ENCODE measurements around the gene NUTM2E.
"Not testable (repeated sequence)": the region's sequence is repeated elsewhere in the genome, so short reads cannot be mapped to it uniquely, and the experiment has no call there.

The NUTM2E gene, protein sequence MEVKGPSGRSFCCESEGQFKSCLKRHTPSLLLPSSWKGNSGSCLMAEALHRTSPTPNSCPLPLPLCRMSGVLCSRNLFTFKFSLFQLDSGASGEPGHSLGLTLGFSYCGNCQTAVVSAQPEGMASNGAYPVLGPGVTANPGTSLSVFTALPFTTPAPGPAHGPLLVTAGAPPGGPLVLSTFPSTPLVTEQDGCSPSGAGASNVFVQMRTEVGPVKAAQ (N-terminal part only)

GRCh38 chr10:79826496-79827215, at the start of gene NUTM2E:
Gene NUTM2E (plus strand): TSS chr10:79826739. CDS start chr10:79841741, 15,002 bp downstream.
- peak; percentile 72 for DNase-seq

DNA sequence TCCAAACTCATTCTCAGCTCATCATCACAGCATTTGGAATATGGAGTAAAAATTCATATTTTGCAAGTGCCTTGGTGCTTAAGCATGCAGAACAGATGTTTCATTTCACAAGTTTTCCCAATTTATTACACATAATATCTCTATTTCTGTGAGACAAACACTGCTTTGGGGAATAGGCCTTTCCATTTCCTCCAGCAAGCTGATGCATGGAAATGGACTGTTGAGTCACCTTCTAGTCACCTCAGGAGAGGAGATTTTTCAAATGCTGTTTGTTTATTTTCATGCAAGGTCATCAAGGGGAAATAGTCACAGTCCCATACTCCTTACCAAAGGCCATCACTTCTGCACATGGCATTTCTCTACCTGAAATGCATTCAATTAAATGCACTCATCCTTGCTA, 48.5 kb upstream of the NUTM2E start:
- not testable (repeated sequence) for DNase-seq

DNA sequence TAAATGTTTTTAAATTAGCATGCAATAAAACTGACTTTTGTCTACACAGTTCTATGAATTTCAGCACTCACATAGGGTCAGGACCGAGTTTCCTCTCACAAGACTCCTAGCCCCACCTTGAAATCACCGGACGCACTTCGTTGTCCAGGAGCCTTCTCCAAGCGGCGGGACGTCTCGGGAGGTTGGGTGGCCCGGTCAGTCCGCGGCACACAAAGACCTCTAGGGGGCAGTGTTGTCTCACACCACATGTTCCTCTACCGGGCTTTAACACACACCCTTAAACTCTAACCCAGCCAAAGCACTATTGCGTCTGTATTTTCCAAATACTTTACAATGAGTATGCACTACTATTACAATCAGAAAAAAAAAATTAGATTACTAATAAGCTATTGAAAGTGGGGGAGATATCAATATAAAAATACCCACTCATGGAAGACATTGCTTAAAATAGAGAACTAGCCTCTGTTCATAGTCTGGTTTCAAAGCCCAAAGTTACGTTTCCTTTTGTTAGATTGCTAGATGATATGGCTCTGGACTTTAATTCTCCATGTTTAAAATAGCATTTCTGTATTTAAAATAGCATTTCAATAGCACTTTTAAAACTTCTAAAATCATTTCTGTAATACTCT, 47.1 kb upstream of the NUTM2E start:
- peak; percentile 58 for DNase-seq

DNA sequence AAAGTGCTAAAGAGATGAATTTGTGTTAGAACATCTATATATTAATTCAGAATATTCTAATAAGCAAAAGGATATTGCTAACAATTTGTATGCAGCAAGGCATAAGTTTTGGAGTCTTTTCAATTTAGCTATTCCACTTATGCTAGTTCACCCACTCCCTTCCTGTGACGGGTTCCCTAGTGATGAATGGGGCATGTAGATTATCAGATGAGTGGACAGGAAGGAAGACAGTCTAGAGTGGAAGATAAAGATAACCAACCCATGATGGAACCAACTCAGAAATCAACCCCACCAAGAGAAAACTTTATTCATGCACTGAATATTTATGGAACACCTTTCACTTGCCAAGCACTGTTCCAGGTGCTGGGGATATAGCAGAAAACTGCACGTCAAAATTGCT, 46.5 kb upstream of the NUTM2E start:
- not testable (repeated sequence) for DNase-seq

DNA sequence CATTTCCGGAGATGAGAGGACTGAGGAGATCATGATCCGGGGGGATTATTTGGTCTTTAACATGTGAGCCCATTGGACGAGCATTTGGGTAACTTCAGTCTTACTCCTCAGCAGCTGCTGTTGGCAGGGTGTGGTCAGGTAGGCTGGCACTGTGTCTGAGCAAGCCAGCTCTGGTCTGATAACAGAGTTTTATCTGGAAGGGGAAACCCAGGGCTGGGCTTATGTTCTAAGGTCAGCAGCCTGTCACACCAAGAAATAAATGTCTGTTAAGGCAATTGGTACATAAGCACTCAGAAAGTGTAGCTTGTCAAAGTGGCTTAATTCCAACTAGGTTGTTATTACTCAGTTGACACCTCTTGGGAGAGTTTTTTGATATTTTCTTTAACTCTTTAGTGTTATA, 45.0 kb upstream of the NUTM2E start:
- DNase-seq = not testable (repeated sequence)

GRCh38 chr10:79787455-79787952, 39.0 kb upstream of the NUTM2E start:
- DNase-seq = not testable (repeated sequence)

- DNase-seq = not testable (repeated sequence)
Measured at GRCh38 chr10:79789351-79789750, 37.2 kb upstream of the NUTM2E start.

GRCh38 chr10:79791906-79792517, 34.5 kb upstream of the NUTM2E start:
- not testable (repeated sequence) for DNase-seq

DNA sequence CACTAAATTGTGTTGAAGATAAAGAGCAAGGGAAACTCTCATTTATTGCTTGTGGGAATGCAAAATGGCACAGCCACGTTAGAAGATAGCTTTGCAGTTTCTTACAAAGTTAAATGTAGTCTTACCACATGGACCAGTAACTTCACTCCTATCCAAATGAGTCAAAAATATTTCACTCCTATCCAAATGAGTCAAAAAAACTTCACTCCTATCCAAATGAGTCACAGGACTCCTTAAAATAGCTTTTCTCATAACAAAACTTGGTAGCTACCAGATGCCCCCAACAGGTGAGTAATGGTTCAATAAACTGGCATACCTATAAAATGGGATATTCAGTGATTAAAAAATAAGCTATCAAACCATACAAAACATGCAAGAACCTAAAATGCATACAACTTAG, 27.2 kb upstream of the NUTM2E start:
- not testable (repeated sequence) for DNase-seq

GRCh38 chr10:79805857-79806256, 20.7 kb upstream of the NUTM2E start:
- not testable (repeated sequence) for DNase-seq

DNA sequence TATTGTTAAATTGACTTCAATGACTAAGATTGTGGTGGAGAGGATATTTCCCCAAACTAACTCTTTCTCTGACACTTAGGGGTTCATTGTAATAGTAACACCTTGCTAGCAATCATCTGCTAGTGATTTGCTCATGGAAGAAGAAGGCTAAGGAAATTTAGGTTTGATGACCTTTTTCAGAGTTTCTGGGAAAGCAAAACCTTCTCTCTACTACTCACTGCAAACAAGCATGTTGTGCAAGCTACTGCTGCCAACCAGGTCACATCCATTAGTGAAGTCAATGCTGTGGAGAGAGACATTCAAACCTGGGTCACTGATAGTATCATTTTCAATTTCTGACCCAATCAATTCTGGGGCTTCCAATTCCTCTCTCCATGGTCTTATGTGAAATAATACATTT, 14.6 kb upstream of the NUTM2E start:
- not testable (repeated sequence) for DNase-seq

GRCh38 chr10:79816290-79816689, 10.2 kb upstream of the NUTM2E start:
- DNase-seq = not testable (repeated sequence)

DNA sequence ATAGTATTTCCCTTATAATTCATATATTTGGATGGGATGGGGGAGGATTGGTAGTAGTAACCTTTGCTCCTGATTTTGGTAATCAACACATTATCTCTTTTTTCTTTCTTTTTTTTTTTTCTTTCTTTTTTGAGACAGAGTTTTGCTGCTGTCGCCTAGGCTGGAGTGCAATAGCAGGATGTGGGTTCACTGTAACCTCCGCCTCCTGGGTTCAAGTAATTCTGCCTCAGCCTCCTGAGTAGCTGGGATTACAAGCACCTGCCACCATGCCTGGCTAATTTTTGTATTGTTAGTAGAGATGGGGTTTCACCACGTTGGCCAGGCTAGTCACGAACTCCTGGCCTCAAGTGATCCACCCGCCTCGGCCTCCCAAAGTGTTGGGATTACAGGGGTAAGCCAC, 3.2 kb upstream of the NUTM2E start:
- DNase-seq = not testable (repeated sequence)

DNA sequence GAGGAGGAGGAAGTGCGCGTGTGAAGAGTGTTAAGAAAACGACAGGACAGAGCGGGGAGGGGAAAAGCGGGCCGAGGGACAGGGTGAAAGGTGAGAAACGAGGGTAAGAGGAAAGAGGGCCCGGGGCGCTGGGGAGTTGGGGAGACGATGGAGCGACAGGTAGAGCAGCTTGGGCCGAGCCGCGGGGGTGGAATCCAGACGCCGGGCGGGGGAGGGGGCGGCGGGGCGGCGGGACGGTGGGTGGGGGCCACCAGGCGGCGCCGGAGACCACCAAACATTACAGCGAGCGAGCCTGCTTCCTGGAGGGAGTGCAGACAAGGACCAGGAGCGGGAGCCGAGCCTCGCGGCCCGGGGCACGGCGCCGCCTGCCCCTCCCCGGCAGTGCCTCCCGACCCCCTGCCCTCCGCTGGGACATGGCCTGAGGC, 940 bp upstream of the NUTM2E start:
- DNase-seq = peak; percentile 34

DNA sequence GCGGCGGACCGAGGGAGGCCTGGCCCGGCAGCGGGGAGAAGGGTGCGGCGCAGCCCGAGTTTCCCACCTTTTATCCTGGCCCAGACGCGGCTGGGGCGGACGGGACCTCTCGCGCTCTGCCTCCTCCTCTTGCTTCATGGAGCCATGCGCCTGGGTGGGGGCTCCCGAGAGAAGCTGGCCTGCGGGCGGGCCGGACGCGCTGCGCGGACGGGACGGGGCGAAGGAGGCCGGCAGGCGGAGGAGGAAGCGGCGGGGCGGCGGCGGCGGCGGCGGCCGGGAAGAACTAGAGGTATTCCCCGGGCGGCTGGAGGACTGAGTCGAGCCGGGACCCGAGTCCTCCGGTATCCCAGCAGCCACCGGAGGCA, 426 bp upstream of the NUTM2E start:
- DNase-seq = peak; percentile 45

- DNase-seq = not testable (repeated sequence)
Measured at GRCh38 chr10:79833833-79834232, 7.3 kb downstream of the NUTM2E start.

- not testable (repeated sequence) for DNase-seq
Measured at GRCh38 chr10:79835891-79836290, 9.4 kb downstream of the NUTM2E start.

DNA sequence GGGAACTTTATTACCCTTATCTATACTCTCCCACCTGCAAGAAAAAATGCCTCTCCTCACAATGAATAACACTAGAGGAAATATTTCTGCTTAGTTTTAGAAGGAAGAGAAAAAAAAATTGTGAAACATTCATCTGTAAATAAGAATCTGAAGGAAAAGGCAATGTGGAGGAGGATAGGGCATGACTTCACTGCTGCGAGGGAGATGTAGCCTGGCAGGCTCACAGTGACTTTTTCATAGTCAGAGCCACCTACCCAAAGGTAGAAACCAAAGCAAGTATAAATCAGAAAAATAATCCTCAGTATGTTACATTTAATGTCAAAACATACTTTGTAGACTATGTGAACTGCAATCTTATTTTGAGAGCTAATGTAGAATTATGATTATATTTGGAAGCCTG, 10.4 kb downstream of the NUTM2E start:
- DNase-seq = not testable (repeated sequence)

GRCh38 chr10:79838441-79838840, 11.9 kb downstream of the NUTM2E start:
- DNase-seq = not testable (repeated sequence)

- DNase-seq = not testable (repeated sequence)
Measured at GRCh38 chr10:79853191-79853854, 26.8 kb downstream of the NUTM2E start.

DNA sequence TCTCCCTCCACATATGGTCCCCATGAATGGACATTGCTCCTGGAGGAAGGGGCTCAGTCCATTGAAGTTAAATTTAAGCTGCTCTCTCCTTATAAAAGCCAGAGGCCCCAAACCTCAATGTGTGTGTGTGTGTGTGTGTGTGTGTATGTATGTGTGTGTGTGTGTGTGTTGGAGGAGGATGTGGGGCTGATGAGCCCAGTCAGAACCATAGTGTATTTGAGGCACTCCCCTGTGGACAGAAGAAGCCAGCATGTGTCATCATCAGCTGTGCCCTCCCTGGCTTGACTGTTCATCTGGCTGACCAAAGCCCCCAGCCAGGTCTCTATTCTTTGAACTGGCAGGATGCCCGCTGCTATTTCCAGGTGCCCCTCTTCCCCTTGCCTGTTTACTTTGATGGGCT, 35.7 kb downstream of the NUTM2E start:
- not testable (repeated sequence) for DNase-seq

DNA sequence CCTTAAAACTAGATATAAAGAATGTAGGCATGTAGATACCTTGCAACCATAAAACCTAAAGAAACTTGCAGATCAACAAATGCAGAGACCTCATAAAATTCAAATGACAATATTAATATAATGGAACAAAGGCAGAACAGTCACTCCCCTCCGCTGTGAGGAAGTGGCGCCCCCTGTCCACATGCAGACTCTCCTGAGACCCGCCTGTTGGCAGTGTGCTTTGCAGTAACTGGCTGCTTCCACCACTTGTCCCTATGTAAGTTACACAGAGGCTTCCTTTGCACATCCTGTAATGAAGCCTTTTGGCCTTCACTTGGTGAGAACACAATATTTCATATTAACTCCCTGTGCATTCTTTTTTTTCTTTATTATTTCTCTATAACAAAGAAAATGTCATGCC, 36.3 kb downstream of the NUTM2E start:
- DNase-seq = not testable (repeated sequence)

Data from activated CD4-positive, CD25-positive, alpha-beta regulatory T cell treated with anti-CD3 and anti-CD28 coated beads, Interleukin-2, amount 50 U/mL, for 72 hours (primary cell).